Measurements from ENCODE around the gene MACC1. TPM values are rescaled to one million over a fixed set of nuclear protein-coding genes. Genes with fewer than 3 reads are reported as not detected.
A peak's percentile ranks its signal among the peaks of the same experiment; 100 is the strongest.

Gene MACC1
- total and polyA plus RNA-seq, 8 donors, result 1.5 to 27.0 (median 9.6) TPM

DNA sequence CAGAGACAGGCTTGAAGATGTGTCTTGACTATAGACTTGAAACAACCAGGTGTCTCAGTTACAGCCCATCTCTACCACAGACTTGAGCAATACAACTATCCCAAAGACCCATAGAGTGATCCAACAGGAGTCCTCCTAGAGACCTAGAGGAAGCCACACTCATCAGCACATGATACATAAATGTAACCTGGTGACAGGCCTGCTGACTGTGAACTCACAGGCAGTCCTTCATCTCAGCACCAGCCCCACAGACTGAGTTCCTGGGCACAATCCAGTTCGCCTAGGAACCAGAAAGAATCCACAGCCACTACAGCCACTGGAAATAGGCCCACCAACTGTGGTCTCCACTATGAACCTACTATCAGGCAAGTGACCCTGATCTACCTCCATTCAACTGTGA is 121.3 kb downstream of the MACC1 start:
- no peak for FAIRE-seq
- 79 to 100% methylated on average over 1 of the region's 1 CpG for WGBS, 2 donors

DNA sequence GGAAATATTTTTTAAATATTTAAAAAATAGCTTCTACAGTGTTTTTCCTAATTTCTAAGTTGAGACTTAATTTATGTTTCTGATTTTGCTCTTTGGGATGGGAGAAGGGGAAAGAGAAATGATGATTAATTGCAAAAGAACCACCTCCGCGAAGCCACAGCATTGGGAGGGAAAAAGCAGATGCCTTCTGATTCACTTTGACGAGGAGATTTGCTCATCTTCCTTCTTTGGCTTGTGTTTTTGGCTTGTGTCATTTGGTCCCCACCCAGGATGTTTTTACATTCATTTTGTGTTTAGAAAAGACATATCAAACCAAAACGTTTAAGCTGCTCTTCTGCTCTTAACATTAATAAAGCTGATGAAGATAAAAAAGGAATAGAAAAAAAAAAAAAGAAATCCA is 121.7 kb downstream of the MACC1 start:
- WGBS, 2 donors, result 72 to 88% methylated on average over 4 of the region's 4 CpGs
- Histone ChIP-seq H3K27ac (no peak overlapping the region), H3K27me3 (no peaks in the 10 kb centered on the region), H3K9me3 (no peaks in the 10 kb centered on the region), H3K4me3 (no peak overlapping the region), H3K36me3 (no peaks in the 10 kb centered on the region), H3K4me1 (no peaks in the 10 kb centered on the region)
- intact Hi-C loops (cut with DNase I), result no loop called here
- TF ChIP-seq, protein P1, sequence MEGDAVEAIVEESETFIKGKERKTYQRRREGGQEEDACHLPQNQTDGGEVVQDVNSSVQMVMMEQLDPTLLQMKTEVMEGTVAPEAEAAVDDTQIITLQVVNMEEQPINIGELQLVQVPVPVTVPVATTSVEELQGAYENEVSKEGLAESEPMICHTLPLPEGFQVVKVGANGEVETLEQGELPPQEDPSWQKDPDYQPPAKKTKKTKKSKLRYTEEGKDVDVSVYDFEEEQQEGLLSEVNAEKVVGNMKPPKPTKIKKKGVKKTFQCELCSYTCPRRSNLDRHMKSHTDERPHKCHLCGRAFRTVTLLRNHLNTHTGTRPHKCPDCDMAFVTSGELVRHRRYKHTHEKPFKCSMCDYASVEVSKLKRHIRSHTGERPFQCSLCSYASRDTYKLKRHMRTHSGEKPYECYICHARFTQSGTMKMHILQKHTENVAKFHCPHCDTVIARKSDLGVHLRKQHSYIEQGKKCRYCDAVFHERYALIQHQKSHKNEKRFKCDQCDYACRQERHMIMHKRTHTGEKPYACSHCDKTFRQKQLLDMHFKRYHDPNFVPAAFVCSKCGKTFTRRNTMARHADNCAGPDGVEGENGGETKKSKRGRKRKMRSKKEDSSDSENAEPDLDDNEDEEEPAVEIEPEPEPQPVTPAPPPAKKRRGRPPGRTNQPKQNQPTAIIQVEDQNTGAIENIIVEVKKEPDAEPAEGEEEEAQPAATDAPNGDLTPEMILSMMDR (IDR thresholded peaks at IDR 0.05), result no peak
- no peak for FAIRE-seq
- DNase-seq, result no peak
- ATAC-seq, result no peak

More for the DNA sequence above, 121.3 kb downstream of the MACC1 start:
- Histone ChIP-seq H3K9me3 (no peaks in the 10 kb centered on the region), H3K27me3 (no peaks in the 10 kb centered on the region), H3K4me1 (no peaks in the 10 kb centered on the region), H3K36me3 (no peaks in the 10 kb centered on the region), H3K27ac (no peak overlapping the region), H3K4me3 (no peak overlapping the region)
- TF ChIP-seq, protein P1 (IDR thresholded peaks at IDR 0.05), result no peak
- ATAC-seq (no peak), DNase-seq (no peak)
- intact Hi-C loops (cut with DNase I), result no loop called here

- no peaks in the 10 kb centered on the region for H3K36me3 ChIP-seq
- H3K4me1 ChIP-seq, result no peaks in the 10 kb centered on the region
- no peak overlapping the region for H3K4me3 ChIP-seq
- intact Hi-C loops (cut with DNase I), result no loop called here
- no peaks in the 10 kb centered on the region for H3K9me3 ChIP-seq
- no peak for DNase-seq
- ATAC-seq, result peak in 1 of 4 donors; percentile 15
- TF ChIP-seq, protein P1 (IDR thresholded peaks at IDR 0.05), result no peak
- no peaks in the 10 kb centered on the region for H3K27me3 ChIP-seq
- no peak for FAIRE-seq
- 47 to 51% methylated on average over 6 of the region's 6 CpGs for WGBS, 2 donors
- no peak overlapping the region for H3K27ac ChIP-seq
Measured at GRCh38 chr7:20089431-20089830, 127.8 kb downstream of the MACC1 start.

GRCh38 chr7:20085086-20085485 is 132.1 kb downstream of the MACC1 start:
- no peaks in the 10 kb centered on the region for H3K9me3 ChIP-seq
- no peak overlapping the region for H3K4me3 ChIP-seq
- no peaks in the 10 kb centered on the region for H3K4me1 ChIP-seq
- no peaks in the 10 kb centered on the region for H3K36me3 ChIP-seq
- TF ChIP-seq, protein P1 (IDR thresholded peaks at IDR 0.05), result no peak
- intact Hi-C loops (cut with DNase I), result no loop called here
- H3K27ac ChIP-seq, result peak overlapping the region in 1 of 4 donors; percentile 39
- ATAC-seq (peak in 1 of 4 donors; percentile 46), FAIRE-seq (no peak), DNase-seq (no peak)
- WGBS, 2 donors, result 71 to 82% methylated on average over 4 of the region's 4 CpGs
- H3K27me3 ChIP-seq, result no peaks in the 10 kb centered on the region

Other genes with a start within 250 kb of the MACC1 start
- 10 to 100 TPM; 10.3 to 39.8 (median 14.3) TPM for gene ITGB8, start 113.5 kb upstream of the MACC1 start, total RNA-seq
- gene ITGB8, start 113.5 kb upstream of the MACC1 start, polyA plus RNA-seq, result 1 to 10 TPM; 3.9 to 6.0 TPM

Measured in pancreas (tissue), 10 donors.